A673 (cell line): Measurements from ENCODE around the gene BCL2. TPM values are rescaled to one million over a fixed set of nuclear protein-coding genes. Genes with fewer than 3 reads are reported as not detected.

Experiments used
- BruUV-seq: library from RNA; stranded (reverse); fragments of 400-500 nt; replicated peaks from 2 replicates; lab custom pipeline; 2021; lab: Mats Ljungman, UMichigan
- CTCF ChIA-PET: fragments of 300-600 bp; sonication (Branson Sonifier 250); formaldehyde crosslinking; loops from one replicate; lab custom pipeline; 2022; ENCODE audit warnings: antibody characterized with exemption; lab: Charles Lee
- POLR2A ChIA-PET: fragments of 300-600 bp; sonication (Branson Sonifier 250); formaldehyde crosslinking; loops from one replicate; lab custom pipeline; 2022; ENCODE audit warnings: antibody characterized with exemption; ENCODE audit not compliant: low non-redundant PET; lab: Charles Lee
- DNase-seq: peaks from one replicate; pipeline ENCODE4 v3.0.0-alpha.2; 2015; ENCODE audit warnings: low spot score
- H3K27ac ChIP-seq: fragments of 200-600 bp; sonication (generic); 2 replicates; pipeline ENCODE4 v1.5.1; 2016; ENCODE audit warnings: mixed run types, low read depth, mild to moderate bottlenecking, mixed read lengths, antibody characterized with exemption, low read length; ENCODE audit not compliant: poor library complexity, severe bottlenecking
- H3K27me3 ChIP-seq: fragments of 200-600 bp; sonication (generic); replicated peaks from 2 replicates; pipeline ENCODE4 v1.6.1; 2017; ENCODE audit warnings: mixed run types, low read depth, mild to moderate bottlenecking, mixed read lengths, antibody characterized with exemption, low read length; ENCODE audit not compliant: insufficient read depth, poor library complexity
- H3K36me3 ChIP-seq: fragments of 200-600 bp; sonication (generic); 2 replicates; pipeline ENCODE4 v1.6.1; 2016; ENCODE audit warnings: mixed run types, mild to moderate bottlenecking, mixed read lengths, antibody characterized with exemption, low read length; ENCODE audit not compliant: insufficient read depth, poor library complexity, severe bottlenecking
- H3K4me1 ChIP-seq: fragments of 200-600 bp; sonication (generic); 2 replicates; pipeline ENCODE4 v1.6.1; 2017; ENCODE audit warnings: mixed run types, mild to moderate bottlenecking, mixed read lengths, antibody characterized with exemption, low read length; ENCODE audit not compliant: insufficient read depth, poor library complexity, severe bottlenecking
- H3K4me3 ChIP-seq: fragments of 200-600 bp; sonication (generic); 2 replicates; pipeline ENCODE4 v1.5.1; 2016; ENCODE audit warnings: low read depth, mixed run types, mild to moderate bottlenecking, mixed read lengths, low read length; ENCODE audit not compliant: poor library complexity, severe bottlenecking
- H3K9me3 ChIP-seq: fragments of 200-600 bp; sonication (generic); 2 replicates; pipeline ENCODE4 v1.6.1; 2016; ENCODE audit warnings: mixed run types, low read depth, mild to moderate bottlenecking, mixed read lengths, antibody characterized with exemption, low read length; ENCODE audit not compliant: poor library complexity, severe bottlenecking
- EZH2 ChIP-seq: fragments of 200-600 bp; sonication (generic); IDR thresholded peaks from 2 replicates; pipeline ENCODE4 v1.6.1; 2017; ENCODE audit warnings: borderline replicate concordance, low read depth, mild to moderate bottlenecking, mixed read lengths, antibody characterized with exemption, low read length; ENCODE audit not compliant: poor library complexity, severe bottlenecking
- intact Hi-C: fragments of 100-400 bp; cut with micrococcal nuclease; formaldehyde crosslinking; loops from one replicate; pipeline ENCODE4 v1.10.0; 2022; ENCODE audit not compliant: unreplicated experiment
- total RNA-seq: library from RNA; stranded (reverse); gene quantifications from 2 replicates; pipeline ENCODE4 v1.2.3, GENCODE V29; 2021
- TF ChIP-seq, protein P1 (sequence below): fragments of 300-800, 200-600 bp; sonication (generic); conservative IDR thresholded peaks from 2 replicates; pipeline ENCODE4 v1.5.1; 2017; ENCODE audit warnings: low read depth, mild to moderate bottlenecking, antibody characterized with exemption, low read length, moderate library complexity, mixed read lengths

The BCL2 gene
- total RNA-seq, 1 experiment from 2014 or later, result 24.9 TPM

DNA sequence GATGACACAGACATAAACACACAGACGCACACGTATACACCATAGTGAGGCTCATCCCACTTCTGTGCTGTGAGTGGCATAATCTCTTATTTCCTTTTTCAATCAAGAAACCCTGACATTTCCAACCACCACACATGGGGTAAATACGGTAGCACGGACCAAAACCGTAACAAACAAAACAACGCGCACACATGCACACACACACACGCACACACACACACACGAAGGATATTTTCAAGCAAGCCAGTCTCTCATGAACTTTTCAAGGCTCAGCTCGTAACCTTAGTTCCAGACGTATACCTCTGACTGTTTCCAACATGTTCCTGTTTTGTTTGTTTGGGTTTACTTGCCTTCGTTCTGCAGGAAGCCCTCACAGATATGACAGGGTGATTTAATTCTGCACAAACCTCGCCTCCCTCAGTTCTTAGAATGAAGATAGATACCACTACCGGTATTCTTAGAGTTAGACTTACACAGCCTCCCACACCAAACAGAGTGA lies 119.8 kb downstream of the BCL2 start:
- CTCF ChIA-PET, result no interaction called here

DNA sequence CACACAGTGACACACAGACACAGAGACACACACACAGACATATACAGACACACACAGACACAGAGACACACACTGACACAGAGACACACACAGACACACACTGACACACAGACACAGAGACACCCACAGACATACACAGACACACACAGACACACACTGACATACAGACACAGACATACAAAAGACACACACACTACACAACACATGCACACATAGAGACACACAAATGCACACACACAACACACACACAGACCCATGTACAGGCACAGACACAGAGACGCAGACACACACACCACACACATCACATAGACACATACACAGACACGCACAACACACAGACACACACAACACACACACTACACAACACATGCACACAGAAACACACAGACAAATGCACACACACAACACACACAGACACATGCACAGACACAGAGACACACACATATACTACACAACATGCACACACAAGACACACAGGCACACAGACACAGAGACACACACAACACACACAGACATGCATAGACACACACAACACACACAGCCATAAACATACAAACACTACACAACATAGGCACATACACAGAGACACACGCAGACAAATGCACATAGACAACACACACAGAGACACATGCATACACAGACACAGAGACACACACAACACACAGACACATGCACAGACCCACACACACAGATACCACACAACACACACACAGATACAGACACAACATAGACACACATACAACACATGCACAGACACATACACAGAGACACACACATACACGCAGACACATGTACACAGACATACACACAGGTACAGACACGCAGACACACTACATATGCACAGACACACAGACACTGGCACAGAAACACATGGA lies 120.5 kb downstream of the BCL2 start:
- no peak overlapping the region for H3K4me3 ChIP-seq
- ChIA-PET POLR2A (no interaction called here), CTCF (no interaction called here)
- no peaks in the 10 kb centered on the region for H3K9me3 ChIP-seq
- no peak overlapping the region for H3K27ac ChIP-seq
- H3K36me3 ChIP-seq, result no peaks in the 10 kb centered on the region
- peaks cover 14% of the 10 kb centered on the region for H3K4me1 ChIP-seq
- DNase-seq, result no peak
- intact Hi-C loops, result no loop called here
- TF ChIP-seq, protein P1, sequence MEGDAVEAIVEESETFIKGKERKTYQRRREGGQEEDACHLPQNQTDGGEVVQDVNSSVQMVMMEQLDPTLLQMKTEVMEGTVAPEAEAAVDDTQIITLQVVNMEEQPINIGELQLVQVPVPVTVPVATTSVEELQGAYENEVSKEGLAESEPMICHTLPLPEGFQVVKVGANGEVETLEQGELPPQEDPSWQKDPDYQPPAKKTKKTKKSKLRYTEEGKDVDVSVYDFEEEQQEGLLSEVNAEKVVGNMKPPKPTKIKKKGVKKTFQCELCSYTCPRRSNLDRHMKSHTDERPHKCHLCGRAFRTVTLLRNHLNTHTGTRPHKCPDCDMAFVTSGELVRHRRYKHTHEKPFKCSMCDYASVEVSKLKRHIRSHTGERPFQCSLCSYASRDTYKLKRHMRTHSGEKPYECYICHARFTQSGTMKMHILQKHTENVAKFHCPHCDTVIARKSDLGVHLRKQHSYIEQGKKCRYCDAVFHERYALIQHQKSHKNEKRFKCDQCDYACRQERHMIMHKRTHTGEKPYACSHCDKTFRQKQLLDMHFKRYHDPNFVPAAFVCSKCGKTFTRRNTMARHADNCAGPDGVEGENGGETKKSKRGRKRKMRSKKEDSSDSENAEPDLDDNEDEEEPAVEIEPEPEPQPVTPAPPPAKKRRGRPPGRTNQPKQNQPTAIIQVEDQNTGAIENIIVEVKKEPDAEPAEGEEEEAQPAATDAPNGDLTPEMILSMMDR, result no peak
- no peak for TF ChIP-seq EZH2
- BruUV-seq, result no TSS peak
- no peaks in the 10 kb centered on the region for H3K27me3 ChIP-seq

More for the DNA sequence above, 119.8 kb downstream of the BCL2 start:
- no peak for DNase-seq
- no TSS peak for BruUV-seq
- H3K27ac ChIP-seq, result no peak overlapping the region
- POLR2A ChIA-PET, result no interaction called here
- intact Hi-C loops, result no loop called here
- no peaks in the 10 kb centered on the region for H3K9me3 ChIP-seq
- H3K36me3 ChIP-seq, result no peaks in the 10 kb centered on the region
- H3K27me3 ChIP-seq, result no peaks in the 10 kb centered on the region
- TF ChIP-seq, protein P1, result no peak
- no peak overlapping the region for H3K4me3 ChIP-seq
- peaks cover 14% of the 10 kb centered on the region for H3K4me1 ChIP-seq

DNA sequence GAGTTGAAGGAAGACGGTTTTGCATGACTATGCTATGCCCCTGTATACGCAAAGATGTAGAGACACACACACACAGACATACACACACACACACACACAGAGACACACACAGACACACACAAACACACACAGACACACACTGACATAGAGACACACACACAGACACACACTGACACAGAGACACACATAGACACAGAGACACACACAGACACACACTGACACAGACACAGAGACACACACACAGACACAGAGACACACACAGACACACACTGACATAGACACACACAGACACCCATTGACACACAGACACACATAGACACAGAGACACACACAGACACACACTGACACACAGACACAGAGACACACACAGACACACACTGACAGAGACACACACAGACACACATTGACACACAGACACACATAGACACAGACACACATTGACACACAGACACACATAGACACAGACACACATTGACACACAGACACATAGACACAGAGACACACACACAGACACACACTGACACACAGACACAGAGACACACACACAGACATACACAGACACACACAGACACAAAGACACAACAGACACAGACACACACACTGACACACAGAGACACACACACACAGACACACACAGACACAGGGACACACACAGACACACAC lies 121.3 kb downstream of the BCL2 start:
- ChIA-PET CTCF (no interaction called here), POLR2A (no interaction called here)
- no peaks in the 10 kb centered on the region for H3K9me3 ChIP-seq
- peaks cover 14% of the 10 kb centered on the region for H3K4me1 ChIP-seq
- no TSS peak for BruUV-seq
- peak overlapping the region; percentile 66 for H3K27ac ChIP-seq
- no peaks in the 10 kb centered on the region for H3K36me3 ChIP-seq
- TF ChIP-seq, protein P1, result no peak
- TF ChIP-seq EZH2, result no peak
- H3K4me3 ChIP-seq, result no peak overlapping the region
- no peaks in the 10 kb centered on the region for H3K27me3 ChIP-seq
- intact Hi-C loops, result no loop called here
- no peak for DNase-seq
